GM21360 (cell line): ENCODE results near the gene CTBS.
"Not testable (repeated sequence)": the region's sequence is repeated elsewhere in the genome, so short reads cannot be mapped to it uniquely, and the experiment has no call there.

Source experiments
- ATAC-seq: cut with Tn5 transposase; IDR thresholded peaks from one replicate; pipeline ENCODE4 v1.9.1; 2021; ENCODE audit warnings: mild to moderate bottlenecking, moderate library complexity; ENCODE audit not compliant: unreplicated experiment

Gene CTBS

GRCh38 chr1:84573967-84574842 lies at the start of gene CTBS:
CTBS (minus strand) TSS chr1:84574440; CDS start chr1:84574415, 25 bp downstream.
- ATAC-seq = peak; percentile 83

GRCh38 chr1:84621553-84621952 lies 47.3 kb upstream of the CTBS start:
- ATAC-seq = no peak

- peak; percentile 95 for ATAC-seq
Measured at GRCh38 chr1:84620720-84621313, 46.6 kb upstream of the CTBS start.

- ATAC-seq = no peak
Measured at GRCh38 chr1:84619383-84620102, 45.3 kb upstream of the CTBS start.

GRCh38 chr1:84617349-84617748 lies 43.1 kb upstream of the CTBS start:
- no peak for ATAC-seq

- ATAC-seq = no peak
Measured at GRCh38 chr1:84615790-84616189, 41.5 kb upstream of the CTBS start.

GRCh38 chr1:84613887-84614286 lies 39.6 kb upstream of the CTBS start:
- no peak for ATAC-seq

- no peak for ATAC-seq
Measured at GRCh38 chr1:84613026-84613425, 38.8 kb upstream of the CTBS start.

- ATAC-seq = no peak
Measured at GRCh38 chr1:84611796-84612195, 37.6 kb upstream of the CTBS start.

- ATAC-seq = no peak
Measured at GRCh38 chr1:84611091-84611490, 36.9 kb upstream of the CTBS start.

GRCh38 chr1:84606977-84607376 lies 32.7 kb upstream of the CTBS start:
- no peak for ATAC-seq

GRCh38 chr1:84605157-84605556 lies 30.9 kb upstream of the CTBS start:
- ATAC-seq = no peak

GRCh38 chr1:84603941-84604830 lies 29.9 kb upstream of the CTBS start:
- no peak for ATAC-seq

- ATAC-seq = no peak
Measured at GRCh38 chr1:84603223-84603622, 29.0 kb upstream of the CTBS start.

- no peak for ATAC-seq
Measured at GRCh38 chr1:84600796-84601195, 26.6 kb upstream of the CTBS start.

- ATAC-seq = peak; percentile 84
Measured at GRCh38 chr1:84598846-84599741, 24.9 kb upstream of the CTBS start.

- ATAC-seq = peak; percentile 2
Measured at GRCh38 chr1:84598418-84598817, 24.2 kb upstream of the CTBS start.

- no peak for ATAC-seq
Measured at GRCh38 chr1:84597011-84597410, 22.8 kb upstream of the CTBS start.

GRCh38 chr1:84594959-84595358 lies 20.7 kb upstream of the CTBS start:
- not testable (repeated sequence) for ATAC-seq

GRCh38 chr1:84587099-84587498 lies 12.9 kb upstream of the CTBS start:
- ATAC-seq = no peak
